NCI-H1417 treated with DMSO at 0.1 percent for 48 hours (cell line): ENCODE measurements around the gene RAMP1.
"Not testable (repeated sequence)": the region's sequence is repeated elsewhere in the genome, so short reads cannot be mapped to it uniquely, and the experiment has no call there.

ENCODE experiments used
- DNase-seq: peaks from one replicate; lab custom pipeline; 2025; lab: John Stamatoyannopoulos, UW

Gene RAMP1

GRCh38 chr2:237859533-237860272, at the start of gene RAMP1:
TSS of gene RAMP1 (plus strand) at chr2:237859623. CDS start at chr2:237859676, 53 bp downstream.
- DNase-seq, result no peak

DNA sequence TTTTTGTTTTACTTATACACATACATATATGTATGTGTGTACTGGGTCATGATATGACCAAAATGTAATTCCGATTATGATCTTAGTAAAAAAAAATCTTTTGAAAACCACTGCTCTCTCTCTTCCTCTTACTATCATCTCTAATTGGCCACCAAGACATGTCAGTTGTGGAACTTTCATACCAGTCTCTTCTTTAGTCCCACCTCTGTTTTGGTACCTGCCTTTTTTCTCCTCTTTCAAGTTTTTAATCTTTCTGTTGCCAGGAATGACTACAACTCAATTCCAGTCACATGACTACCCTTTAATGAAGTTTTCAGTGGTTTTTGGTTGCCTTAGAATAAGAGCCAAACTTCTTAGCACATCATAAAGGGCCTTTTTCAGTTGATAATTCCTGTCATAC, 43.8 kb upstream of the RAMP1 start:
- no peak for DNase-seq

GRCh38 chr2:237816531-237816930, 42.9 kb upstream of the RAMP1 start:
- no peak for DNase-seq

DNA sequence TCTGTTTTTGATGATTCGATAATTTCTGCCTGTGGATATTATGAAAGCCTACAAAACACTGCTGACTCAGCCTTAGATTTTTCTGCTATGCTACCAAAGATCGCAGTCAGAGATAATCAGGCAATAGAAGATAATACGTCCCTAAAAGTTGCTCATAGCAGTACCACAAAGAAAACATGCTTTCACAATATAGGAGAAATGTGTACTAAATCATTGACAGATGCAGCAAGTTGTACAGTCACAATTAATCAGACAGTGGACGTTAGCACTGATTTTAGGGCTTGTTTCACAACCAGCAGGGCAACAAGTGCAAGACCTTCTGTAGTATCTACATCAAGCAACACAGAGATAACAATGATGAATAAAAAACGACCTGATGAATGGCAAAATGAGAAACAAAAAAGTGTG, 41.4 kb upstream of the RAMP1 start:
- DNase-seq, result no peak

GRCh38 chr2:237819231-237819630, 40.2 kb upstream of the RAMP1 start:
- no peak for DNase-seq

DNA sequence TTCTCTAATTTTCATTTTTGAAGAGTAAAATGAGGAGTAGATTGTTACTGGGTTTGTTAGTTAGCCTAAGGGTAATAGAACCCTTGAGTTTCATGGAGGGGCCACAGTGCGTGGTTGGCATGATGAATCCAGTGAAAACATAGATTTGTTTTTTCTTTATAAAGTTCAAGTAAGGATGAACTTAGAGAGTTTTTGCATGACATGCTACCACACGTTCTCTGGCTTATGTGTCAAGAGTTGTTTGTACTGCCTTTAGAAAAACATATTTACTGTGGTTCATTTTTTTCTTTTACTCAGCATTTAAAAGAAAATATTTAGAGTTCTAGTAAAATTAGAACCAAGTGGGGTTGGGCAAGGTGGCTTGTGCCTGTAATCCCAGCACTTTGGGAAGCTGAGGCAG, 39.0 kb upstream of the RAMP1 start:
- DNase-seq, result no peak

DNA sequence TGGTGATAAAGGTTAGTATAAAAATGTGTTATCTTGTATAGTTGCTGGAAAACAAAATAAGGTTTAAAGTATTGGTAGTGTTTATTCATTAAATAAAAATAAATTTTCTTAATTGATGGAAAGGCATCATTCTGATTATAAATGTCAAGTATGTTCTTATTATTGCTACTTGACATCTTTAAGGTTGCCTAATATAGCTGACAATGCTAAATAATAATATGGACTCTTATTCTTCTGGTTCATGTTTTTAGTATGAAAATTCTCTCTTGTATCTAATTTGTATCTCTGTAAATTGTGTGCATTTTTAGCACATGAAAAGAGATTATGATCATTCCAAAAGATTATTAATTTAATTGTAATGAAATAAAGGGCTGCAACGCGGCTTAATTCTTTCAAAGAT, 35.9 kb upstream of the RAMP1 start:
- no peak for DNase-seq

GRCh38 chr2:237824085-237824484, 35.3 kb upstream of the RAMP1 start:
- no peak for DNase-seq

- no peak for DNase-seq
These were observed 31.9 kb upstream of the RAMP1 start for GRCh38 chr2:237827421-237827987.

DNA sequence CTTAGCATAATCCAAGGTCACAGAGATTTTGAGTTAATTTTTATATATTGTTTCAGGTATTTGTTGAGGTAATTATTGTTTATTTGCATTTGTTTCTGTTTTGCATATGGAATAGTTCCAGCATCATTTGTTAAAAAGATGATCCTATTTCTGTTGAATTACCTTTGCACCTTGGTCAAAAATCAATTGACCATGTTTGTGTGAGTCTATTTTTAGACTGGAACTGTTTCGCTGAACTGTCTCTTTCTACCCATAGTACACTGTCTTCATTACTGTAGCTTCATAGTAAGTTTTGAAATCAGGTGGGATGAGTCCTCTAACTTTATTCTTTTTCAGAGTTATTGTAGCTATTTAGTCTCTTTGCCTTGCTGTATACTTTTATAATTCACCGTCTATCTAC, 28.9 kb upstream of the RAMP1 start:
- no peak for DNase-seq

- no peak for DNase-seq
These were observed 25.9 kb upstream of the RAMP1 start for GRCh38 chr2:237833546-237833945.

DNA sequence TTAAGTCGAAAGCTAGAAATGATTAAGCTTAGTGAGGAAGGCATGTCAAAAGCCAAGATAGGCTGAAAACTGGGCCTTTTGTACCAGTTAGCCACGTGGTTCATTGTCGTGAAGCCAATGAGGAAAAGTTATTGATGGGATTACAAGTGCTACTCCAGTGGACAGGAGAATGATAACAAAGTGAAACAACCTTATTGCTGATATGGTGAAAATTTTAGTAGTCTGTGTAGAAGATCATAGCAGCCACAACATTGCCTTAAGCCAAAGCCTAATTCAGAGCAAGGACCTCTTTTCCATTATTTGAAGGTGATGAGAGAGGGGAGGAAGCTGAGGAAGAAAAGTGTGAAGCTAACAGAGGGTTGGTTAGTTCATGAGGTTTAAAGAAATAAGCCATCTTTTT, 24.1 kb upstream of the RAMP1 start:
- DNase-seq, result no peak

GRCh38 chr2:237841051-237841450, 18.4 kb upstream of the RAMP1 start:
- DNase-seq, result no peak

- not testable (repeated sequence) for DNase-seq
These were observed 10.5 kb upstream of the RAMP1 start for GRCh38 chr2:237848940-237849339.

GRCh38 chr2:237854295-237854694, 5.1 kb upstream of the RAMP1 start:
- no peak for DNase-seq

- no peak for DNase-seq
These were observed 1.6 kb upstream of the RAMP1 start for GRCh38 chr2:237857791-237858190.

DNA sequence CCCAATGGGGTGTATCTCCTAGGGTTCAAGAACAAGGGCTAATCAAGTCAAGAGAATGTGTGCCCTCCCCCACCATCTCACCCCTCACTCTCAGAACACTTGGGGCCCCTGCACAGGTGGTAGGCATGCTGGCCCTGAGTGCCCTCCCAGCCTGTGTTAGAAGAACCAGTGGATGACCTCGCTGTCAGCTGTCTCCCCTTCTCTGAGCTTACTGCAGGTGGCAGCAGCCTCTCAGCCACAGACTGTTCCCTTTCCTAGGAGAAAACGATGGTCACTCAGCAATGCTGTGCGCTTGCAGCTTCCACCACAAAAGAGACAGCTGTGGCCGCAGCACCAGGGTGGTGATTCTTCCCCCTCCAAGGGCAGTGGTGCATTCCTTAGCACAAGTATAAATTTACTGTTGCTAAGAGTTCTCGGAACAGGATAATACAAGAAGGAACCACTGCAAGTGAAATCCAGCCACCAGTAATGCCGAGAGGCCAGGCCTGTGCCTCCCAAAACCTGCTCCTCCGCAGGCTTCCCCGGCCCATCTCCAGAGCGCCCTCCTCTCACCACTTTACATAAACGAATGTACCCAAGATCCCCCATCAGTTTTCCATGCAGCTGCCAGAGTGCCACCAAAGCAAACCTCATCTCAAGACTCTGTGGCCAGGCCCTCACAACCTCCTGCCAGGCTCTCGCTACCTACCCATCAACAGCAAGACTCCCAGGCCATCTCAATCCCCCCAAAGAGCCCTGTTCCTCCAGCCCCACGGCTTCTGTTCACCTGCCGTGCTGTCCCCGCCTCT, 935 bp upstream of the RAMP1 start:
- peak; percentile 44 for DNase-seq

- DNase-seq, result no peak
These were observed 365 bp upstream of the RAMP1 start for GRCh38 chr2:237859082-237859433.

DNA sequence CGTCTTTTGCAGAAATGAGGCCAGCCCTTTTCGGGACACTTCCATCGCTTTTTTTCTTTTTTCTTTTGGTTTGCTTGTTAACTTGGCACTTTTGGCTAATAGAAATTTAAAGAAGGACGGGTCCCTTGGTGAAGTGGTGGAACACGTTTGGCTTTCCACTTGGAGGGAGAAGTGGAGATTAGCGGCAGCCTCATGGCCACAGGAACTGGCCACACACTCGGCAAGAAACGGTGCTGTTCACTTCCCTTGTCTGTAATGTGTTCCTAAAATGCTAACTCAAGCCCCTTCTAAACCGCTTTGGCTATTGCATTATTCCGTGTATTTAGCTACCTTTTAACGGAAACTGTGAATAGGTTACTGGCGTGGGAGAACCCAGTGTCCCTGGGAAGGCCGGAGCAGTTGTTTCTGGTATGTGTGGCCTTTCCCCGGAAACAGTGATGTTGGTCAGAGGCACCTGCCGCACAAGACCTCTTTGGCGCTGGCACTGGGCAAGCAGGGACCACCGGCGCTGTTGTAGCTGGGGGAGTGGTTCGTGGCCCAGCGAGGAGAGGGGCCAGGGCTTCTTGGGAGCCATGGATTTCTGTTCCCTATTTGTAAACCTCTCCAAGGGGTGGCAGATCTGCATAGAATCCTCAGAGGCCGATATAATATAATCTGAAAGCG, 981 bp downstream of the RAMP1 start:
- no peak for DNase-seq

- no peak for DNase-seq
These were observed 2.6 kb downstream of the RAMP1 start for GRCh38 chr2:237861875-237862527.

GRCh38 chr2:237862528-237862895, 3.1 kb downstream of the RAMP1 start:
- no peak for DNase-seq

GRCh38 chr2:237863102-237863511, 3.7 kb downstream of the RAMP1 start:
- no peak for DNase-seq
